HepG2 (cell line): ENCODE results near the gene TMEM19. TPM values are rescaled to one million over a fixed set of nuclear protein-coding genes. Genes with fewer than 3 reads are reported as not detected.

Experiments used
- NFRKB ChIP-seq: fragments of 450-650 bp; IDR thresholded peaks from 2 replicates; pipeline ENCODE4 v1.6.1; 2017
- SP140L ChIP-seq: sonication (generic); formaldehyde crosslinking; IDR thresholded peaks from 2 replicates; pipeline ENCODE4 v1.4.0; 2020; ENCODE audit warnings: missing genetic modification reagents, borderline replicate concordance
- TOE1 ChIP-seq: sonication (generic); formaldehyde crosslinking; IDR thresholded peaks from 2 replicates; pipeline ENCODE4 v1.4.0; 2020; ENCODE audit warnings: mild to moderate bottlenecking, missing genetic modification reagents
- ZFP36L2 ChIP-seq: sonication (generic); formaldehyde crosslinking; IDR thresholded peaks from 2 replicates; pipeline ENCODE4 v1.4.0; 2020; ENCODE audit warnings: missing genetic modification reagents
- ZNF12 ChIP-seq: sonication (generic); formaldehyde crosslinking; IDR thresholded peaks from 2 replicates; pipeline ENCODE4 v1.5.0; 2020; ENCODE audit warnings: missing genetic modification reagents
- ZNF253 ChIP-seq: sonication (generic); formaldehyde crosslinking; IDR thresholded peaks from 2 replicates; pipeline ENCODE4 v1.8.0; 2022; ENCODE audit warnings: mild to moderate bottlenecking, missing genetic modification reagents, borderline replicate concordance
- ZNF274 ChIP-seq: sonication (generic); formaldehyde crosslinking; IDR thresholded peaks from 2 replicates; pipeline ENCODE4 v1.5.1; 2020; ENCODE audit warnings: mild to moderate bottlenecking, missing genetic modification reagents
- ZNF292 ChIP-seq: sonication (generic); formaldehyde crosslinking; IDR thresholded peaks from 2 replicates; pipeline ENCODE4 v1.8.1; 2022; ENCODE audit warnings: mild to moderate bottlenecking, low read depth, missing genetic modification reagents, borderline replicate concordance
- polyA plus RNA-seq, 8 experiments: library from polyadenylated mRNA; depleted of rRNA in 3 of 8; stranded (reverse) in 7 of 8; unstranded in 1 of 8; fragments of >200 nt; fragmentation: Illumina TruSeq in 4 of 8; extraction: Trizol in 4 of 8; gene quantifications; 2 replicates each; pipeline versions ENCODE4 v1.2.1 to v1.2.3, GENCODE V29; 2011 to 2016; ENCODE audit warnings: low read depth in 4 of 8, missing spikeins in 1 of 8, mixed read lengths in 1 of 8; ENCODE audit not compliant: insufficient read depth in 1 of 8
- total RNA-seq, 5 experiments: library from RNA; depleted of rRNA; stranded (reverse); fragments of >200 nt; fragmentation: Illumina TruSeq; extraction: Trizol; gene quantifications; 2 replicates each; pipeline ENCODE4 v1.2.3, GENCODE V29; 2016; ENCODE audit warnings: low read depth in 1 of 5
- TF ChIP-seq, protein P1 (sequence below), 2 experiments: sonication (generic) in 1 of 2; formaldehyde crosslinking in 1 of 2; IDR thresholded peaks; 2 replicates each; pipeline versions ENCODE4 v1.6.1 to v1.9.0; 2014 to 2022; ENCODE audit warnings: antibody characterized with exemption in 1 of 2, borderline replicate concordance in 1 of 2, inconsistent platforms in 1 of 2, low read depth in 1 of 2, missing genetic modification reagents in 1 of 2
- TF ChIP-seq, protein P2 (sequence below): sonication (generic); formaldehyde crosslinking; IDR thresholded peaks from 2 replicates; pipeline ENCODE4 v1.4.0; 2020; ENCODE audit warnings: low read depth, mild to moderate bottlenecking, missing genetic modification reagents
- TF ChIP-seq, protein P3 (sequence below): sonication (generic); formaldehyde crosslinking; IDR thresholded peaks from 2 replicates; pipeline ENCODE4 v1.5.1; 2020; ENCODE audit warnings: mild to moderate bottlenecking, moderate library complexity, missing genetic modification reagents
- TF ChIP-seq, protein P4 (sequence below): sonication (generic); formaldehyde crosslinking; IDR thresholded peaks from 2 replicates; pipeline ENCODE4 v1.4.0; 2020; ENCODE audit warnings: missing genetic modification reagents, borderline replicate concordance
- TF ChIP-seq, protein P5 (sequence below): IDR thresholded peaks from 2 replicates; pipeline ENCODE4 v1.6.1; 2016

Gene TMEM19
- total and polyA plus RNA-seq, 2 of the 13 experiments (the other 11 are each of a cell fraction or from before 2014, with no cell fraction given), result 16.9 to 22.5 TPM

DNA sequence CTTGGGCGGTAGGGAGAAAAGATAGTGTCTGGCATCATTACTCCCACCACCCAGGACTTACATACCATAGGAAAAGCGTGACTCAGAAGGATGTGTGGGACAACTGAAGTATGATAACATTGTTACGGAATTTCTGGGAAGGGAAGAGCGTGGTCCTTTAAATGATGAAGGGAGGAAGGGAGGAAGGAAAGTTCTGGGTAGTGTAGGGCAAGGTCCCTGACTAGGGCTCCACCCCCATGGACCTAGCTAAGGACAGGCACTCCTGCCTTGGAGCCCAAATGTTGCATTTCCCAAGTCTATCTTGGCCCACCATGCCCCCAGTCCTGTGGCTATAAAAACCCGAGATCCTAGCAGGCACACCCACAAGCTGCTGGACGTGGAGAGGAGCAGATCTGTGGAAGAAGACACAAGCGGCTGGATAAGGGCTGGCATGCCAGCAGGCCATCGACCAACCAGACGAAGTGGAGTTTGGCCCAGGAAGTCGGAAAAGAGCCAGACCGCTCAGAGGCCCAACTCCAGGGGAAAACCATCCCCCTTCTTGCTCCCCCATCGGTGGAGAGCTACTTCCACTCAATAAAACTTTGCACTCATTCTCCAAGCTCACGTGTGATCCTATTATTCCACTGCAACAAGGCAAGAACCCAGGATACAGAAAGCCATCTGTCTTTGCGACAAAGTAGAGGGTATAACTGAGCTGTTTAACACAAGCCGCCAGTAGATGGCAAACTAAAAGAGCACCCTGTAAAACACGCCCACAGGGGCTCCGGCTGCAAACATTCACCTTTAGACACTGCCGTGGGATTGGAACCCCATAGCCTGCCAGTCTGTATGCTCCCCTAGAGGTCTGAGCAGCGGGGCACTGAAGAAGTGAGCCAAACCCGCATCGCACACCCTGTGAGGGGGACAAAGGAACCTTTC, 45.8 kb downstream of the TMEM19 start (continued):
- TF ChIP-seq, protein P1, sequence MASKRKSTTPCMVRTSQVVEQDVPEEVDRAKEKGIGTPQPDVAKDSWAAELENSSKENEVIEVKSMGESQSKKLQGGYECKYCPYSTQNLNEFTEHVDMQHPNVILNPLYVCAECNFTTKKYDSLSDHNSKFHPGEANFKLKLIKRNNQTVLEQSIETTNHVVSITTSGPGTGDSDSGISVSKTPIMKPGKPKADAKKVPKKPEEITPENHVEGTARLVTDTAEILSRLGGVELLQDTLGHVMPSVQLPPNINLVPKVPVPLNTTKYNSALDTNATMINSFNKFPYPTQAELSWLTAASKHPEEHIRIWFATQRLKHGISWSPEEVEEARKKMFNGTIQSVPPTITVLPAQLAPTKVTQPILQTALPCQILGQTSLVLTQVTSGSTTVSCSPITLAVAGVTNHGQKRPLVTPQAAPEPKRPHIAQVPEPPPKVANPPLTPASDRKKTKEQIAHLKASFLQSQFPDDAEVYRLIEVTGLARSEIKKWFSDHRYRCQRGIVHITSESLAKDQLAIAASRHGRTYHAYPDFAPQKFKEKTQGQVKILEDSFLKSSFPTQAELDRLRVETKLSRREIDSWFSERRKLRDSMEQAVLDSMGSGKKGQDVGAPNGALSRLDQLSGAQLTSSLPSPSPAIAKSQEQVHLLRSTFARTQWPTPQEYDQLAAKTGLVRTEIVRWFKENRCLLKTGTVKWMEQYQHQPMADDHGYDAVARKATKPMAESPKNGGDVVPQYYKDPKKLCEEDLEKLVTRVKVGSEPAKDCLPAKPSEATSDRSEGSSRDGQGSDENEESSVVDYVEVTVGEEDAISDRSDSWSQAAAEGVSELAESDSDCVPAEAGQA (IDR thresholded peaks at IDR 0.05; ENCODE audit: low read depth), result no peak
- TF ChIP-seq, protein P1 (CRISPR knock-in tag; IDR thresholded peaks at IDR 0.05; ENCODE audit: borderline replicate concordance), result no peak
- TF ChIP-seq ZNF12 (CRISPR knock-in tag) (no peak), NFRKB (no peak), TOE1 (CRISPR knock-in tag) (no peak), ZFP36L2 (no peak), ZNF274 (CRISPR knock-in tag) (no peak), ZNF292 (CRISPR knock-in tag) (peak; percentile 84; the same call in 1 of the 2 replicates), ZNF253 (no peak), SP140L (CRISPR knock-in tag) (no peak)
- TF ChIP-seq, protein P2, sequence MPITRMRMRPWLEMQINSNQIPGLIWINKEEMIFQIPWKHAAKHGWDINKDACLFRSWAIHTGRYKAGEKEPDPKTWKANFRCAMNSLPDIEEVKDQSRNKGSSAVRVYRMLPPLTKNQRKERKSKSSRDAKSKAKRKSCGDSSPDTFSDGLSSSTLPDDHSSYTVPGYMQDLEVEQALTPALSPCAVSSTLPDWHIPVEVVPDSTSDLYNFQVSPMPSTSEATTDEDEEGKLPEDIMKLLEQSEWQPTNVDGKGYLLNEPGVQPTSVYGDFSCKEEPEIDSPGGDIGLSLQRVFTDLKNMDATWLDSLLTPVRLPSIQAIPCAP (CRISPR knock-in tag), result no peak
- TF ChIP-seq, protein P3, sequence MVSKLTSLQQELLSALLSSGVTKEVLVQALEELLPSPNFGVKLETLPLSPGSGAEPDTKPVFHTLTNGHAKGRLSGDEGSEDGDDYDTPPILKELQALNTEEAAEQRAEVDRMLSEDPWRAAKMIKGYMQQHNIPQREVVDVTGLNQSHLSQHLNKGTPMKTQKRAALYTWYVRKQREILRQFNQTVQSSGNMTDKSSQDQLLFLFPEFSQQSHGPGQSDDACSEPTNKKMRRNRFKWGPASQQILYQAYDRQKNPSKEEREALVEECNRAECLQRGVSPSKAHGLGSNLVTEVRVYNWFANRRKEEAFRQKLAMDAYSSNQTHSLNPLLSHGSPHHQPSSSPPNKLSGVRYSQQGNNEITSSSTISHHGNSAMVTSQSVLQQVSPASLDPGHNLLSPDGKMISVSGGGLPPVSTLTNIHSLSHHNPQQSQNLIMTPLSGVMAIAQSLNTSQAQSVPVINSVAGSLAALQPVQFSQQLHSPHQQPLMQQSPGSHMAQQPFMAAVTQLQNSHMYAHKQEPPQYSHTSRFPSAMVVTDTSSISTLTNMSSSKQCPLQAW (CRISPR knock-in tag), result 0 out of 2 replicates have a peak, but pooled peaks have one; percentile 22
- TF ChIP-seq, protein P4, sequence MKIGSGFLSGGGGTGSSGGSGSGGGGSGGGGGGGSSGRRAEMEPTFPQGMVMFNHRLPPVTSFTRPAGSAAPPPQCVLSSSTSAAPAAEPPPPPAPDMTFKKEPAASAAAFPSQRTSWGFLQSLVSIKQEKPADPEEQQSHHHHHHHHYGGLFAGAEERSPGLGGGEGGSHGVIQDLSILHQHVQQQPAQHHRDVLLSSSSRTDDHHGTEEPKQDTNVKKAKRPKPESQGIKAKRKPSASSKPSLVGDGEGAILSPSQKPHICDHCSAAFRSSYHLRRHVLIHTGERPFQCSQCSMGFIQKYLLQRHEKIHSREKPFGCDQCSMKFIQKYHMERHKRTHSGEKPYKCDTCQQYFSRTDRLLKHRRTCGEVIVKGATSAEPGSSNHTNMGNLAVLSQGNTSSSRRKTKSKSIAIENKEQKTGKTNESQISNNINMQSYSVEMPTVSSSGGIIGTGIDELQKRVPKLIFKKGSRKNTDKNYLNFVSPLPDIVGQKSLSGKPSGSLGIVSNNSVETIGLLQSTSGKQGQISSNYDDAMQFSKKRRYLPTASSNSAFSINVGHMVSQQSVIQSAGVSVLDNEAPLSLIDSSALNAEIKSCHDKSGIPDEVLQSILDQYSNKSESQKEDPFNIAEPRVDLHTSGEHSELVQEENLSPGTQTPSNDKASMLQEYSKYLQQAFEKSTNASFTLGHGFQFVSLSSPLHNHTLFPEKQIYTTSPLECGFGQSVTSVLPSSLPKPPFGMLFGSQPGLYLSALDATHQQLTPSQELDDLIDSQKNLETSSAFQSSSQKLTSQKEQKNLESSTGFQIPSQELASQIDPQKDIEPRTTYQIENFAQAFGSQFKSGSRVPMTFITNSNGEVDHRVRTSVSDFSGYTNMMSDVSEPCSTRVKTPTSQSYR (CRISPR knock-in tag), result no peak
- TF ChIP-seq, protein P5, sequence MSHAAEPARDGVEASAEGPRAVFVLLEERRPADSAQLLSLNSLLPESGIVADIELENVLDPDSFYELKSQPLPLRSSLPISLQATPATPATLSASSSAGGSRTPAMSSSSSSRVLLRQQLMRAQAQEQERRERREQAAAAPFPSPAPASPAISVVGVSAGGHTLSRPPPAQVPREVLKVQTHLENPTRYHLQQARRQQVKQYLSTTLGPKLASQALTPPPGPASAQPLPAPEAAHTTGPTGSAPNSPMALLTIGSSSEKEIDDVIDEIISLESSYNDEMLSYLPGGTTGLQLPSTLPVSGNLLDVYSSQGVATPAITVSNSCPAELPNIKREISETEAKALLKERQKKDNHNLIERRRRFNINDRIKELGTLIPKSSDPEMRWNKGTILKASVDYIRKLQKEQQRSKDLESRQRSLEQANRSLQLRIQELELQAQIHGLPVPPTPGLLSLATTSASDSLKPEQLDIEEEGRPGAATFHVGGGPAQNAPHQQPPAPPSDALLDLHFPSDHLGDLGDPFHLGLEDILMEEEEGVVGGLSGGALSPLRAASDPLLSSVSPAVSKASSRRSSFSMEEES, result no peak
